CD4-positive, alpha-beta T cell treated with Interleukin-21 for 1 hour (primary cell): ENCODE results near the gene ZNF574.
"Not testable (repeated sequence)": the region's sequence is repeated elsewhere in the genome, so short reads cannot be mapped to it uniquely, and the experiment has no call there.

Experiments
- DNase-seq: peaks from one replicate; pipeline ENCODE4 v3.0.0-alpha.2; 2020

ZNF574 gene

GRCh38 chr19:42083537-42083936 is 7.6 kb downstream of the ZNF574 start:
- no peak for DNase-seq

- no peak for DNase-seq
Measured at GRCh38 chr19:42086188-42086736, 10.3 kb downstream of the ZNF574 start.

DNA sequence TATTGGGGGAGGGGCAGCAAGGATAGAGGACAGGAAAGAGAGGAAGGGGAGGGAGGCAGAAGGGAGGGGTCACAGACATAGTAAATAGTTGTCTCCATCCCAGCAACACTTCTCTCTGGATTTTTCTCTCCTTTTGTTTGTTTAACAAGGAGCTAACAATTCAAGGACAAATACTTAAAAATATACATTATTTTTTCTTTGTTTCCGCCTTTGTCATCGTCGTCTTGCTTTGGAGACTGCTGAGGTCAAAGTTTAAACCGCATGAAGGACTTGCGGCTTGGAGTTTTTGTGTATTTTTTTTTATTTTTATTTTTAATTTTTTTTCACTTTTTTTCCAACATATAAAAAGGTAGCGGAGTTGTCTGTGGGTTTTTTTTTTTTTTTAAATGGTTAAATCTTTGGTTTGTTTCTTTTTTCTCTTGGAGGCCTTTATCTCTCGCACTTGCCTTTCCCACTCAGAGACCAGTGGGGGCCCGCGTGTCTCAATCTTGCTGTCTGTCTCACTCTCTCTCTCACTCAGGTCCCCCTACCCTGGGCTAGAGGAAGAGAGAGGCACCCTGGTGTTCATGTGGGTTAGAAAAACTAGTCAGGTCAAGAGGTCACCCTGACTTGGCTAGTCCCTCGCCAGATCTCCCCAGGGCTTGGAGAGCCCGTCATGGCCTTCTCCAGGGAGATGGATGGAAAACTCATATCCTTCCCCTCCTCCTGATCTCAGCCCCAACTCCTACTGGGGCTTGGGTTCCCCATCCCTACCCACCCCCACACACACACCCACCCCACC is 11.0 kb downstream of the ZNF574 start:
- DNase-seq = no peak

DNA sequence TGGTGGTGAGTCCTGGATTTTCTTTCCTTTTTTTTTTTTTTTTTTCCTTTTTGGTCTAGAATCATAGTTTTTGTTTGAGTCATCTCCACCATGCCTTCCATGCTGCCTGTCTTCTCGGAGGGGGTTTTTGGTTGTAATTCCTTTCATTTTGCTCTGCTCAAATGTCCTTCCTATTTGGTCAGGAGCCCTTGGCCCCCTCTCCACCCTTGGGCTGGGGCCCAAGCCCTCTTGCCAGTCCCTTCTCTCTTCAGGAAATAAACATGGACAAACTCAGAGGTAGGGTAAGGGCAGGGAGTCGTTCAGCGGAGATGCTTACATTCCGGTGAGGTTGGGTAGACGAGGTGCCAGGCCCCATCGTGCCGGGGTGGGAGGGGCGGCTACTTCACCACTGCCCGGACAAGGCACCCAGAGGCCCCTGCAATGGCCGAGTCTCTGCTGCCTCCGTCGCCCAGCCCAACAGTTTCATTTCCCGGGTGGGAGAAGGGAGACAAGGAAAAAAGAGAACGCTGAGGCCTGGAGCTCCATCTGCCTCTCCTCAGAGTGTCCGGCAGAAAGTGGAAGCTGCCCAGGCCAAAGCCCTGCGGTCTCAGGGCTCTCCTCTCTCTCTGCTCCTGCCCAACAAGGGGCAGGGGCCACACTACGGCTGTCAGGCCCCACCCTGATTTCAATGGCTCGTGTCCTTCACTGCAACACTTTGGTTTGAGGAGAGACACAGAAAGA is 12.7 kb downstream of the ZNF574 start:
- DNase-seq = no peak

GRCh38 chr19:42089191-42089750 is 13.3 kb downstream of the ZNF574 start:
- no peak for DNase-seq

DNA sequence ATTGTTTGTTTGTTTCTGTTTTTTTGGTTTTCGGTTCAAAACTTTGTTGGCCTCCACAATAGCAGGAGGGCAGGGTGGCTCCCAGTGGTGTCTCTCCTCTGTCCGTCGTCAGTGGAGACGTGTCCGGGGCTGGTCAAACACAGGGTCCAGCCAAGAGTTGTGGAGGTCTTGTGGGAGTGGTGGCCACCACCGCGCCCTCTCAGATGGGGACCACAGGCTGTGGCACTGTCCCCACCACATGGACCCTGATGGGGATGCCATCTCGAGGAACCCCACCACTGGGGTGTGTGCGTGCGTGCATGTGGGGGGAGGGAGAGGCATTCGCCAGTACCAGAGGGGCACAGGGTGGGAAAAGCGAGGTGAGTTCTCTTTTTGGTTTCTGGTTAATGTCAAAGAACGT is 13.8 kb downstream of the ZNF574 start:
- DNase-seq = no peak

GRCh38 chr19:42090672-42091071 is 14.7 kb downstream of the ZNF574 start:
- peak; percentile 15 for DNase-seq

DNA sequence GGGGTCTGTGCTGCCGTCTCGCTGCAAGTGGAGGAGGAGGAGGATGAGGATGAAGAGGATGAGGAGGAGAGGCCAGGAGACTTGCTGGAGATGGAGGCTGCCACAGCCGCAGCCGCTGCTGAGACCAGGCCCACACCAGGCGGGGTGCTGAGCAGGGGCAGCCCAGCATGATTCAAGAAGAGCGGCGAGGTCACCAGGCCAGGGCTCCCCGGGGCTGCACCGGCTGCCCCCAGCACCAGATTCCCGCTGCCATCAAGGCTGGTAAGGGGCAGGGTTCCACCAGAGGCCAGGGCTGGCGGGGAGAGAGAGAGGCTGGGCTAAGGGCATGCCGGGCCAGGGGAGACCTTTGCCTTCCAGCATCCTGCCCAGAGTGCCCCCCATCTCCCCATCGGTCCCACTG is 15.3 kb downstream of the ZNF574 start:
- DNase-seq = no peak

DNA sequence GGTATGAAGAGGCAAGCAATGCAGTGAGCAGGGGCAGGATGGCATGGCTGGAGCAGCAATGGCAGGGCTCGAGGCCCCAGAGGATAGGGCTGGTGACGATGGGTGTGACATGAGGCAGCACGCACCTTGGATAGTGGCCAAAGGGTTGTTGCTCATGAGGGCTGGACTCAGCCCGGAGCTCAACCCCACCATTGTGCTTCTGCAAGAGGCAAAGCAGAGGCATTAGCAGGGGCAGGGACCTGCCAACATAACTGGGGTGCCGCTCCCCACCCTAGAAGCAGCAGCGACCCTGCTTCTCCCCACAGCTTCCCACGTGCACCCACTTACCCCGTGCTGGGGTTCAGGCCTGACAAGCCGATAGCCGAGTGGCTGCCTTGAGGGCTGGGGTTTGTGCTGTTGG is 15.8 kb downstream of the ZNF574 start:
- no peak for DNase-seq

DNA sequence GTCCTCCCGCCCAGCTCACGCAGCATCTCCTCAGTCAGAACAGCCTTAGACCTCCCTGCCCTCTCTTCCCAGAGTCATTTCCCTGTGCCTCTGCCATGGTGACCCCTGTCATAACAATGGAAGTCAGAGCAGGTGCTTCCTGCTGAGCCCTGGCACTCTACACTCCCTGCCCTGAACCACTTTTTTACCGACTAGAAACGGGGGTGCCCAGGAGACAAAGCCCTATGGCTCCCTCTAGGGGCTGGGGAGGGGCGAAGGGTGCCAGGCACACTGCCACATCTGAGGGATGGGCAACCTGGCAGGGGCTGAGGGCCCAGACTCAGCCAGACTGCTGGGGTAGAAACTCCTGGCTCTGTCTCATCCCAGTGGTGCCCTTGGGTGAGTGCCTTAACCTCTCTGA is 16.4 kb downstream of the ZNF574 start:
- DNase-seq = peak; percentile 50

GRCh38 chr19:42093505-42093904 is 17.5 kb downstream of the ZNF574 start:
- no peak for DNase-seq

DNA sequence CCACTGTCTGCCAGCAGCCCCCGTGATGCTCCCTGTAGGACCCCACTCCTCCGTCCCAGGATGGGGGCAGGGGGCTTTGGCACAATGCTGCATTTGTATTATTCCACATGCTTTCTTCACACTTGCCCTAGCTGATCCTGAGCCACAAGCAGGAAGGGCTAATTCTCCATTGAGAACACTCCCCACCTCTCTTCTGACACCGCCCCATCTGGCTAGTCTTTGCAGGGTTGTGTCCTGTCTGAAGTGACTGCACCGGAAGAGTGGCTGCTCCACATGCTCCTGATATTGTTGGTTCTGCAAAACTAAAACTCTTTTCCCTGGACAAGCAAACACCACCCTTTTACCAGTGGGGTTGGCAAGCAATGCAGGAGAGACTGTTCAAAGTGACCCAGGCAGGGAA is 18.0 kb downstream of the ZNF574 start:
- DNase-seq = no peak

DNA sequence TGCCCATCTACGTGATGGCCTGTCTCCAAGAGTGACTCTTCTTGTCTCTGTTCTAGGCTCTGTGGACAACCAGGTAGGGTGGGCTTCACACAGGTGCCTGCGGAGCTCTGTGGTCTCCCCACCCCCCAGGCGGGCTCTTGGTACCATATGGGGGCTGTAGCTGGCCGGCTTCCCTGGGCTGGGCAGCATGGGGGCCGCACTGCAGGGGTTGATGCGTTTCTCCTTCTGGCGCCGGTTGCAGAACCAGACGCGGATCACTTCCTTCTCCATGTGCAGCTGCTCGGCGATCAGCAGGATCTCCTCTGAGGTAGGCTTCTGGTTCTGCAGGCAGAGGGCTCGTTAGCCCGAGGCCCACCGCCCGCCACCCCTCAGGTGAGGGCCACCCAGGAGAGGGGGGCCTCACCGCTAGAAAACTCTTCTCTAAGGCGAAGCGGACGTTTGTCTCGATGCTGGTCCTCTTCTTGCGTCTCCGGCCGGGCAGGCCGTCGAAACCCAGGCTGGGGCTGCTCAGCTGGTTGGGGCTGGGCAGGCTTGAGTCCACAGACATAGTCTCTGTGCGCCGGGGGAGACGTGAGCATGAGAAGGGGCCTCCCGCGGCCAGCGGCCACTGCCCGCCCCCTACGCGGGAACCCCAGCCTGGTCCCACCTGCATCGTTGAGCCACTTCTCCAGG is 19.3 kb downstream of the ZNF574 start:
- DNase-seq = no peak

GRCh38 chr19:42095814-42096230 is 19.9 kb downstream of the ZNF574 start:
- no peak for DNase-seq

- no peak for DNase-seq
Measured at GRCh38 chr19:42096255-42096837, 20.4 kb downstream of the ZNF574 start.

DNA sequence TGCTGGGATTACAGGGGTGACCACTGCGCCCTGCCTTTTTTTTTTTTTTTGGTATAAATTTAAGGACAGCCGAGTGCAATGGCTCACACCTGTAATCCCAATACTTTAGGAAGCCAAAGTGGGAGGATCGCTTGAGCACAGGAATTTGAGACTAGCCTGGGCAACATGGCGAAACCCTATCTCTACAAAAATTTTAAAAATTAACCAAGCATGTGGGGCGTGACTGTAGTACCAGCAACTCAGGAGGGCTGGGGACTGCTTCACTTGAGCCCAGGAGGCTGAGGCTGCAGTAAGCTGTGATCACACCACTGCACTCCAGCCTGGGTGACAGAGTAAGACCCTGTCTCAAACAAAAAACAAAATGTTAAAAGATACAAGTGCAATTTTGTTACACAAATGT is 21.5 kb downstream of the ZNF574 start:
- DNase-seq = no peak

GRCh38 chr19:42098781-42099180 is 22.8 kb downstream of the ZNF574 start:
- DNase-seq = no peak

GRCh38 chr19:42099336-42099925 is 23.5 kb downstream of the ZNF574 start:
- DNase-seq = no peak

GRCh38 chr19:42100241-42100640 is 24.3 kb downstream of the ZNF574 start:
- not testable (repeated sequence) for DNase-seq

- no peak for DNase-seq
Measured at GRCh38 chr19:42102877-42103276, 26.9 kb downstream of the ZNF574 start.

DNA sequence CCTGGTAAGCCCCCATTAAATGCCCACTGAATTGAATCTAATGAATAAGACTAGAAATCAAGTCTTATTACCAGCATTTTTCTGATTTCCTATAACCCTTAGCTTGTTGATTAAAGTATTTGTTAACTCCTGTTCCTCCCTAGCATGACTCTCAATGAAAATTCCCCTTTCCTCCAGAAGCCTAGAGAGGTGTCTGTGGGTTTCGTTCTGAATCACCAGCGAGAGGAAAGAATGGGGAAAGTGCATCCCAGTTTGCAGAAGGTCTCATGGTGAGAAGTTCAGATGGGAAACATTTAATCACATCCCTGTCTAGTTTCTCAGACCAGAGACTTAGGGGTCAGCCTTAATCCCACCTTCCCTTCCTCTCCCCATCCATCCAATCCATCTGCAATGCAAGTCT is 29.4 kb downstream of the ZNF574 start:
- no peak for DNase-seq
